ENCODE measurements around the gene UNC13A. TPM values are rescaled to one million over a fixed set of nuclear protein-coding genes. Genes with fewer than 3 reads are reported as not detected.
"Not testable (repeated sequence)": the region's sequence is repeated elsewhere in the genome, so short reads cannot be mapped to it uniquely, and the experiment has no call there.

The UNC13A gene
- total RNA-seq, 1 experiment from 2014 or later = 0.18 TPM

GRCh38 chr19:17575871-17576757, 112.0 kb downstream of the UNC13A start:
- Histone ChIP-seq H3K9me3 (no peaks in the 10 kb centered on the region), H3K4me1 (no peaks in the 10 kb centered on the region), H3K27me3 (replicated peaks; ENCODE audit: control insufficient read depth, insufficient read depth, low read length) (no peaks in the 10 kb centered on the region), H3K36me3 (ENCODE audit: control insufficient read depth, insufficient read depth, low read length) (peaks cover 5% of the 10 kb centered on the region), H3K4me3 (ENCODE audit: low read depth, low read length) (no peak overlapping the region)
- H3K4me1 Mint-ChIP-seq (ENCODE audit: low read depth, unreplicated experiment) = peaks cover 7% of the 10 kb centered on the region
- no peak overlapping the region for H3K27ac Mint-ChIP-seq (ENCODE audit: unreplicated experiment)
- peaks cover 85% of the 10 kb centered on the region for H3K36me3 Mint-ChIP-seq (ENCODE audit: insufficient read depth, unreplicated experiment)
- BruUV-seq (replicated peaks) = no TSS peak
- DNase-seq = no peak
- no peaks in the 10 kb centered on the region for H3K27me3 Mint-ChIP-seq (ENCODE audit: insufficient read depth, unreplicated experiment)
- H3K9me3 Mint-ChIP-seq (ENCODE audit: unreplicated experiment) = no peaks in the 10 kb centered on the region
- no peak overlapping the region for H3K4me3 Mint-ChIP-seq (ENCODE audit: unreplicated experiment)
- intact Hi-C loops (cut with micrococcal nuclease; ENCODE audit: unreplicated experiment) = no loop called here
- ChIA-PET CTCF (interaction anchor here (1.5 kb wide), 1 partner anchor 30 kb away, joined by 3 read pairs; no protein-coding TSS in a partner anchor), POLR2A (no interaction called here)
- no peak for TF ChIP-seq CTCF (IDR thresholded peaks at IDR 0.05; ENCODE audit: insufficient read depth in 1 of 2, low read depth in 1 of 2, low read length in 1 of 2, severe bottlenecking in 1 of 2, unreplicated experiment in 1 of 2)

- Histone ChIP-seq H3K27me3 (replicated peaks; ENCODE audit: control insufficient read depth, insufficient read depth, low read length) (no peaks in the 10 kb centered on the region), H3K4me3 (ENCODE audit: low read depth, low read length) (no peak overlapping the region), H3K9me3 (no peaks in the 10 kb centered on the region), H3K4me1 (no peaks in the 10 kb centered on the region), H3K36me3 (ENCODE audit: control insufficient read depth, insufficient read depth, low read length) (peaks cover 2% of the 10 kb centered on the region)
- intact Hi-C loops (cut with micrococcal nuclease; ENCODE audit: unreplicated experiment) = no loop called here
- Mint-ChIP-seq H3K27ac (ENCODE audit: unreplicated experiment) (no peak overlapping the region), H3K9me3 (ENCODE audit: unreplicated experiment) (no peaks in the 10 kb centered on the region), H3K4me3 (ENCODE audit: unreplicated experiment) (no peak overlapping the region), H3K27me3 (ENCODE audit: insufficient read depth, unreplicated experiment) (no peaks in the 10 kb centered on the region), H3K36me3 (ENCODE audit: insufficient read depth, unreplicated experiment) (peaks cover 73% of the 10 kb centered on the region), H3K4me1 (ENCODE audit: low read depth, unreplicated experiment) (no peaks in the 10 kb centered on the region)
- no peak for TF ChIP-seq CTCF (IDR thresholded peaks at IDR 0.05; ENCODE audit: insufficient read depth in 1 of 2, low read depth in 1 of 2, low read length in 1 of 2, severe bottlenecking in 1 of 2, unreplicated experiment in 1 of 2)
- CTCF ChIA-PET = interaction anchor here (0.5 to 1.5 kb wide), 4 partner anchors 10 to 519 kb away, joined by 3 to 9 read pairs (median 5); no protein-coding TSS in a partner anchor
- BruUV-seq (replicated peaks) = no TSS peak
- POLR2A ChIA-PET = no interaction called here
- DNase-seq = no peak
Observed at GRCh38 chr19:17572638-17573037, 115.5 kb downstream of the UNC13A start.

- Mint-ChIP-seq H3K4me3 (ENCODE audit: unreplicated experiment) (no peak overlapping the region), H3K36me3 (ENCODE audit: insufficient read depth, unreplicated experiment) (peaks cover 72% of the 10 kb centered on the region), H3K4me1 (ENCODE audit: low read depth, unreplicated experiment) (no peaks in the 10 kb centered on the region), H3K27me3 (ENCODE audit: insufficient read depth, unreplicated experiment) (no peaks in the 10 kb centered on the region), H3K9me3 (ENCODE audit: unreplicated experiment) (no peaks in the 10 kb centered on the region), H3K27ac (ENCODE audit: unreplicated experiment) (no peak overlapping the region)
- CTCF ChIA-PET = no interaction called here
- no TSS peak for BruUV-seq (replicated peaks)
- Histone ChIP-seq H3K27me3 (replicated peaks; ENCODE audit: control insufficient read depth, insufficient read depth, low read length) (no peaks in the 10 kb centered on the region), H3K9me3 (no peaks in the 10 kb centered on the region), H3K36me3 (ENCODE audit: control insufficient read depth, insufficient read depth, low read length) (no peaks in the 10 kb centered on the region; the same call in 1 of the 2 replicates), H3K4me1 (no peaks in the 10 kb centered on the region), H3K4me3 (ENCODE audit: low read depth, low read length) (no peak overlapping the region)
- no peak for TF ChIP-seq CTCF (IDR thresholded peaks at IDR 0.05; ENCODE audit: insufficient read depth in 1 of 2, low read depth in 1 of 2, low read length in 1 of 2, severe bottlenecking in 1 of 2, unreplicated experiment in 1 of 2)
- DNase-seq = no peak
- POLR2A ChIA-PET = interaction anchor here (0.7 kb wide), 1 partner anchor 148 kb away, joined by 4 read pairs; the partner anchor contains the start of gene MAP1S
- intact Hi-C loops (cut with micrococcal nuclease; ENCODE audit: unreplicated experiment) = no loop called here
Observed at GRCh38 chr19:17570791-17571190, 117.4 kb downstream of the UNC13A start.

- intact Hi-C loops (cut with micrococcal nuclease; ENCODE audit: unreplicated experiment); H3K4me1 Mint-ChIP-seq (ENCODE audit: low read depth, unreplicated experiment); BruUV-seq (replicated peaks); H3K4me3 Mint-ChIP-seq (ENCODE audit: unreplicated experiment); H3K27me3 Mint-ChIP-seq (ENCODE audit: insufficient read depth, unreplicated experiment); H3K9me3 Mint-ChIP-seq (ENCODE audit: unreplicated experiment); H3K27me3 ChIP-seq (replicated peaks; ENCODE audit: control insufficient read depth, insufficient read depth, low read length); CTCF ChIA-PET; H3K27ac Mint-ChIP-seq (ENCODE audit: unreplicated experiment); H3K4me3 ChIP-seq (ENCODE audit: low read depth, low read length); H3K36me3 ChIP-seq (ENCODE audit: control insufficient read depth, insufficient read depth, low read length); H3K9me3 ChIP-seq; DNase-seq; H3K4me1 ChIP-seq: not testable (repeated sequence)
- POLR2A ChIA-PET = interaction anchor here (0.7 kb wide), 1 partner anchor 149 kb away, joined by 4 read pairs; the partner anchor contains the start of gene MAP1S
- H3K36me3 Mint-ChIP-seq (ENCODE audit: insufficient read depth, unreplicated experiment) = peaks cover 72% of the 10 kb centered on the region
Observed at GRCh38 chr19:17570291-17570690, 117.9 kb downstream of the UNC13A start.
